ENCODE measurements around the gene TM9SF2.
"Not testable (repeated sequence)": the region's sequence is repeated elsewhere in the genome, so short reads cannot be mapped to it uniquely, and the experiment has no call there.

TM9SF2 gene

GRCh38 chr13:99540530-99540929 lies 39.3 kb downstream of the TM9SF2 start:
- no peak for DNase-seq

DNA sequence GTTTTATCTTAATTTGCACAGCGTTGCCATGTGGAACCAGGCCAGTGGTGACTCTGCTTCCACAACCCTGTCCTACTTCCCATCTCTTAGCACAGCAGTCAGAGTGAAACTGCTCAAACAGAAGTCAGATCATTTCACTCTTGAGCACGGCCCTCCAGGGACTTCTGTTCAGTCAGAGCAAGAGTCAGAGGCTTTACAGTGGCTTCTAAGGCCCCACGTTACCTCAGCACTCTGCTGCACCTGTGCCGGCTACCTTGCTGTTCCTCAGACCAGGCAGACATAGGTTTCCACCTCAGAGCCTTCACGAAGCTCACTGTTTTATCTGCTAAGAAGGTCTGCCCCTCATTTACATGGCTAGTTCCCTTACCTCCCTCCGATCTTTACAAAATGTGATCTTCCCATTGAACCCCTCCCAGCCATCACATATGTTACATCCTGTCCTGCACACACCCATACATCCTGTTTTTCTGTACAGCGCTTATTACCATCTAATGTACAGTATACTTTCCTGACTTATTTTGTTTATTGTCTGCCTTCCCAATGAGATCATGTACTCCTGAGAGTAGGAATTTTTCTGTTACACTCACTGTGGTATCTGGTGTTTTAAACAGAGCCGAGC lies 41.6 kb downstream of the TM9SF2 start:
- no peak for DNase-seq

GRCh38 chr13:99545361-99545760 lies 44.1 kb downstream of the TM9SF2 start:
- no peak for DNase-seq

- DNase-seq, result no peak
Observed at GRCh38 chr13:99545979-99546378, 44.7 kb downstream of the TM9SF2 start.

DNA sequence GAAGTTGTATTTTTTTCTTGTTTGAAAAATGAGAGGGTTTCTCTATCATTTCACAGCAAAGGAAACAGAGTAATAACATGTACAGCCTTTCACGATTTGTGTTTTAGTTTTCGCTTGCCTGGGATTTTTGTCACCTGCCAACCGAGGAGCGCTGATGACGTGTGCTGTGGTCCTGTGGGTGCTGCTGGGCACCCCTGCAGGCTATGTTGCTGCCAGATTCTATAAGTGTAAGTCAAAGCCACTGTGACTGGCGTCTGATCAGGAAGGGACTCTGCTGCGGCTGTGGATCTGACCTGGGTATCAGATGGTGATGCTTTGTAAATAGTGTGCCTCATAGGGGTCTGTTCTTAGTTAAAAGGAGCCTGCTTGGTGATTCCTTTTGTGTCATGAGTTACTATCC lies 45.6 kb downstream of the TM9SF2 start:
- no peak for DNase-seq

GRCh38 chr13:99548448-99548847 lies 47.2 kb downstream of the TM9SF2 start:
- DNase-seq, result no peak

DNA sequence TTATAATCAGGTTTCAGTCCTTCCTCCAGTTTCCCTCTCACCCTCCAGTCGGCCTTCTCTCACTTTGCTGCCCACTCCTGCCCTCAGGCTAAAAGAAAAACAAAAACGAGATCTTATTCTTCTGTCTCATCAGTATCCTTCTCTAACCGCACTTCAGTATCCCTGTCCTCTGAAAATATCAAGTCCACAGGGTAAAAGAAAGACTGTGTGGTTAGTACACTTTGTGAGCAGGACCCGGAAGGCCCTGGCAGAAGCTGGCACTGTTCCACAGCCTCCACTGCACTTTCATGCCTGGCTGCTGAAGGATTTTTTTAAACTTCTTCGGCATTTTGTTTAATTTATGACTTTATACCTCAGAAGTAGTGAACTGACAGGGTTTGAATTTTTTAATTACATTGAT lies 51.8 kb downstream of the TM9SF2 start:
- no peak for DNase-seq

DNA sequence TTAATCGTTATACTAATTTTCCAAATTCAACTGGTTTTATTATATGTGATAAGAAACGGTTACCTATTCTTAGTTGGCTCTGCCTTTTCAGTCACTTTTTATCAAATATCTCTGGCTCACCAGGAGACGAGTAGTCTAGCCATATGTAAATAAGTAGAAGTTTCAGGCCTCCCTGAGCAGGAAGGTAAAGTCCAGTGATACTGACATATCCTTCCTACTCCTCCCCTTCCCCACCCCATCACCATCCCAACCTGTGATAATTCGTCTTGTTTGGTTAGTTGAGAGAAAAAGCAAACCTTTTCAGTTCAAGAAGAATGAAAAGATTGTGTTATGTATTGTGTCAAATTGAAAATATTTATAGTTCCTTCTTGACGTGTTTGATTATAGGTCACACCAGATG lies 53.9 kb downstream of the TM9SF2 start:
- no peak for DNase-seq

GRCh38 chr13:99556867-99557443 lies 55.7 kb downstream of the TM9SF2 start:
- no peak for DNase-seq

GRCh38 chr13:99558570-99559180 lies 57.4 kb downstream of the TM9SF2 start:
- no peak for DNase-seq

DNA sequence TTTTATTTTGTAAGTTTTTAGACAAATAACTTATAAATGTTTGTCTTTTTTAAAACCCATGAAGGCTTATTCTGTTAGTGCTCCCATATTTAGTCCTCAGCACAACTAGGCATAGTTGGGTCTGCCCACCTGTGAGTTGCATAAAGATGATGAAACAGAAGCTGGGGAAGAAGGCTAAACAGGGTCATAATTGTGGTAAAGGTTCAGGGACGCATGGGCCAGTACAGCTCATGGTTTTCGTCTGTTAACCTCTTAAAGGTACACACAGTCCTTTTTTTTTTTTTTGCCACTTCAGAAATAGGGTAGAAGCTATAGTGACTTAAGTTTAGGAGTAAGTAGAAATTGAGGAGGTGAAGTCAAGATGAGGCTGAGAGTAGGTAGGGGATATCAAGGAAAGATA lies 58.3 kb downstream of the TM9SF2 start:
- DNase-seq, result no peak

GRCh38 chr13:99563404-99563803 lies 62.1 kb downstream of the TM9SF2 start:
- no peak for DNase-seq

GRCh38 chr13:99564386-99564785 lies 63.1 kb downstream of the TM9SF2 start:
- no peak for DNase-seq

- DNase-seq, result no peak
Observed at GRCh38 chr13:99565478-99566124, 64.3 kb downstream of the TM9SF2 start.

- no peak for DNase-seq
Observed at GRCh38 chr13:99566125-99567083, 65.1 kb downstream of the TM9SF2 start.

DNA sequence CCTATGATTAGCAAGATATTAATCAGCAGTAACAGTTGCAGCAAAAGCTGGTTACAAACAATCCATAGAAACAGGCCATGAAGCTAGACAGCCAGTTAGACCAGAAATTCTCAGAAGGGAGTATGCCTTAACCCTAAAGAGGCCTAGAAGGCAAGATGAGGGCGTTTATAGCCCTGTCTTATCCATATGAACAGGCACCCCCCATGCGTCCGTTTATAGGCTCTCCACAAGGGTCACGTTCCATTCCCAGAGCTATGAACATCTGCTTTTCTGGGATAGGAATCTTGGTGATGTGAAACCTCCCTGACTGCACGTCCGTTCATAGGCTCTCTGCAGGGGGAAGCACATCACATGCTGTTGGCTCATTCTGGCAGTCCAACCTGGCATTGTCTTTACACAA lies 67.6 kb downstream of the TM9SF2 start:
- not testable (repeated sequence) for DNase-seq

DNA sequence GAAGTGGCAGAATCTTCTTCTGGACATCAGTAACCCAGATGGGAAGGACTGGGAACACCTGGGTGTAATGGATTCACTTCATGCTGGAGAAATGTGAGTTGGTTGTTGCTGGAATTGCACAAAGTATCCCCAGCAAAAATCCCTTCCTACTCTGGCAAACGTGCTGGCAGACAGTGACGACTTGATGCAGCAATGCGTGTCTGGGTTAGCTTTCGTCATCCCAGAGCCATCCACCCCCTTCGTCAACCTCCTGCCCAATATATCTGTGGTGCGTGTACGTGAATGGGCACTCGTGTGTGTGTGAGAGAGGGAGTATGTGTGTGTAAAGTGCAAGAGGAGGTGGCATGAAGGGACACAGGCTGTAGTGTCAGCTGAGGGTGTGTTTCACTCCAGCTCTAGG lies 70.9 kb downstream of the TM9SF2 start:
- no peak for DNase-seq

DNA sequence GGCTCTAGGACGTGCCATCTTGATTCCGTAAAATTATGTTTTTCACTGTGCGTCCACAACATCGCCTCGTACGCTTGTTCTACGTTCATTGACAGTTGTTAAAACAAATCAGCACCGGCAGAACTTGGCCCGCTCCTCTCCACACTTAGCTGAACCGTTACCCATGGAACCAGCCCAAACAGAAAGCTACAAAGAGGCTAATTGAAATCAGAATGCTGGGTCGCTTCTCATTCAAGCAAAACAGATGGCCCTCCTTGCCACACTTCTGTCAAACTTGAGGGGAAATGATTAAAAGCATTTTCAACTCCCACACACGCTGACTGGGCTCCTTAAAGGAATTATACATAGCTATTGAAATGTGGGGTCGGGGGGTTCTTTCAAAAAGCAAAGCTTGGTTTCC lies 71.6 kb downstream of the TM9SF2 start:
- no peak for DNase-seq

GRCh38 chr13:99575376-99576120 lies 74.3 kb downstream of the TM9SF2 start:
- DNase-seq, result no peak

DNA sequence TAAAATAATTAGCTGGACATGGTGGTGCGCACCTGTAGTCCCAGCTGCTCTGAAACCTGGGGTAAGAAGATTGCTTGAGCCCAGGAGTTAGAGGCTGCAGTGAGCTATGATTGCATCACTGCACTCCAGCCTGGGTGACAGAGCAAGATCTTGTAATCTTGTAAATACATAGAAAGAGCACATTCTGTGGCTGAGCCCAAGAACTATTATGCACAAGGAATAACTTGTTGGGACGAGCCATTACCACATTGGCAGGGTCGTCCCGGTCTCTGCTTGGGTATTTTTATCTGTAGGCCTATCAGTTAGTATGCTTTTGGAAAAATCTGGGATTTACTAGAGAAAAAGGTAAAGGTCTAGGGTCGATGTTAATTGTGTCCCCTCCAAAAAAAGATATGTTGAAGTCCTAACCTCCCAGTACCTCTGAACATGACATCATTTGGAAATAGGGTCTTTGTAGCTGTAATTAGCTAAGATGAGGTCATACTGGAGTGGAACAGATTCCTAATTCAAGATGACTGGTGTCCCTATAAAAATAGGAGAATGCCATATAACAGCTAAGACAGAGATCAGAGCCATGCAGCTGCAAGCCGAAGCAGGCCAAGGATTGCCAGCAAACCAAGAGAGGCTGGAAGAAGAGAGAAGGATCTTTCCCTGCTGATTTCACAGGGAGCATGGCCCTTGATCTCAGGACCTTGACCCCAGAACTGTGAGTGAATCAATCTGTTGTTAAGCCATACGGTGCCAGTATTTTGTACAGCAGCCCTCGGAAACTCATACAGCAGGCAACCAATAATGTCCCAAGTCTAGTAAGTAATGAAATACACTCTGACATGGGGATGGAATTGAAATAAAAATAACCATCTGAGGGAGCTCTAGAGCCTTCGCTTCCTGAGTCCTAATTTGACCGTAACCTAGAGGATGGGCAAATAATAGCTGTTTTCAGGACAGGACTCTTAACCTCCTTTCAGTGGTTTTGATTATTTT lies 77.0 kb downstream of the TM9SF2 start:
- no peak for DNase-seq

Measured in NCI-H774 (cell line).